ENCODE measurements around the gene NLN. TPM values are rescaled to one million over a fixed set of nuclear protein-coding genes. Genes with fewer than 3 reads are reported as not detected.

Gene NLN
- polyA plus RNA-seq, 4 donors = 2.2 to 11.7 (median 7.6) TPM

DNA sequence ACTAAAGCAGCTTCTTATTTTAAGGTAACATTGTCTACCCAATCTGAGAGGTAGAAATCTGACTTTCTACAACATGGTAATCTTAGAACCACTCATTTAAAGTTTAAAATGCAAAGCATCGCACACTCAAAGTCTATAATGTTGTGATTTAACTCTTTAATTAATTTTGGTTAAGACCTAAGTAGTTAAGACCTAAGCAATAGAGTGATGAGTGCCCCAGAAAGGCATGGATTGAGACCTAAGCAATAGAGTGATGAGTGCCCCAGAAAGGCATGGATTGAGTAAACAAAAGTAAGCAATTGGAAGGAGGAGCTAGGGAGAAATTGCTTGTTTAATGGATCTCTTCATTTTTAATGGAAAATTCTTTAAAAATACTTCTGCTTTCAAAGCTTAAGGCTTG is 86.8 kb downstream of the NLN start:
- FAIRE-seq = no peak
- Histone ChIP-seq H3K36me3 (ENCODE audit: control insufficient read depth in 3 of 3, insufficient read depth in 2 of 3, low read depth in 1 of 3, low read length in 3 of 3) (no peaks in the 10 kb centered on the region), H3K9me3 (ENCODE audit: control insufficient read depth in 2 of 2, insufficient read depth in 1 of 2, low read depth in 1 of 2, low read length in 1 of 2) (no peaks in the 10 kb centered on the region), H3K4me1 (ENCODE audit: control insufficient read depth in 3 of 3, insufficient read depth in 2 of 3, low read depth in 1 of 3, low read length in 2 of 3) (peaks cover 0 to 29% (median 0%) of the 10 kb centered on the region in 3 donors), H3K27me3 (ENCODE audit: control insufficient read depth in 3 of 3, insufficient read depth in 3 of 3, low read length in 3 of 3) (no peaks in the 10 kb centered on the region), H3K4me3 (ENCODE audit: low read depth in 1 of 3, low read length in 3 of 3) (no peak overlapping the region), H3K27ac (ENCODE audit: low read depth in 1 of 3, low read length in 2 of 3) (no peak overlapping the region)
- 86 to 98% (median 89%) methylated on average over 1 of the region's 1 CpG for WGBS, 3 donors
- no peak for DNase-seq

DNA sequence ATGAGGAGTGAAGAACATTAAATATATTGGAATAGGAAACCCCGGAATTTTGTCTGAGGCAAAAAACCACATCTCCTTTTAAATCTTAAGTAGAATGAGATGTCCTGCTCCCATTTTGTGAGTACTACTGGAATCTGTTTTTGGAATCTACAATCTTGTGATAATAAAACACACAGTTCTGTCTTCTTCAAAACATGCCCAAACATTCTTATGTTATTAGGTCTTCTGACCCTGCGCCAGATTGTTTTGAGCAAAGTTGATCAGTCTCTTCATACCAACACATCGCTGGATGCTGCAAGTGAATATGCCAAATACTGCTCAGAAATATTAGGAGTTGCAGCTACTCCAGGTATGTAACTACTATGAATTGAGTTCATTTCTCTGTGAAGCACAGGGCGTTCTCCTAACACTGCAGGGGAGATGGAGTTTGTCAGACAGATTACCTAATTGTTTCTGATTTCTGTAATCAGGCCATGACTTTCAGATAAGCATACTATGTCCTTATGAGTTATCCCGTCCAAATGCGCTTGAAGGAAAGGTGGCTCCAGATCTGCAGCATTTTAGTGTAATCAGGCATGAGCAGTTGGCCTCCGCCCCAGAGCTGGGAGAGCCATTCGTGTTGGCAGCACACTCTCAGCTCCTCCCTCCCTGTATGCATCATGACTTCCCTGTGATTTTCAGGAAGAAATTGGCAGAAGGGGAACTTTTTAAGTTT is 88.0 kb downstream of the NLN start:
- Histone ChIP-seq H3K27me3 (ENCODE audit: control insufficient read depth in 3 of 3, insufficient read depth in 3 of 3, low read length in 3 of 3) (no peaks in the 10 kb centered on the region), H3K36me3 (ENCODE audit: control insufficient read depth in 3 of 3, insufficient read depth in 2 of 3, low read depth in 1 of 3, low read length in 3 of 3) (no peaks in the 10 kb centered on the region), H3K4me1 (ENCODE audit: control insufficient read depth in 3 of 3, insufficient read depth in 2 of 3, low read depth in 1 of 3, low read length in 2 of 3) (peaks cover 0 to 32% (median 1%) of the 10 kb centered on the region in 3 donors), H3K27ac (ENCODE audit: low read depth in 1 of 3, low read length in 2 of 3) (peak overlapping the region; percentile 17 to 92 (median 41)), H3K4me3 (ENCODE audit: low read depth in 1 of 3, low read length in 3 of 3) (no peak overlapping the region), H3K9me3 (ENCODE audit: control insufficient read depth in 2 of 2, insufficient read depth in 1 of 2, low read depth in 1 of 2, low read length in 1 of 2) (no peaks in the 10 kb centered on the region)
- FAIRE-seq = no peak
- peak; percentile 53 to 94 for DNase-seq
- WGBS, 3 donors = 42 to 71% (median 51%) methylated on average over 8 of the region's 8 CpGs

DNA sequence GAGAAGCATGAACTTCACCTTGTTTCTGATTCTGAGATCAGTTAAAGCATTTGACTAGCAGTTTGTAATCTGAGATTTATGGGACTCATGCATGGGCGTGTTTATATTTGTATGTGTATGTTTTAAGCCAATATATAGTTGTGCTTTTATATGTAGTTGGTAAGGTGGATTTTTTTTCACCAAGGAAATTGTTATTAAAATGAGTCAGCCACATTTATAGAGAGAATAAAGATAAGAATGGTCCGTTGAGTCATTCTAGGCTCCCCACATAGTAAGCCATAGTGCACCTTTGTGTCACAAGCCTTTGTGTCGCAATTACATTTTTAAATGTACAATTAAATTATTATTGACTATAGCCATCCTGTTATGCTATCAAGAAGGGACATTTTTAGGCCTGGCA is 89.0 kb downstream of the NLN start:
- peak; percentile 74 to 88 for DNase-seq
- 16 to 68% (median 37%) methylated on average over 3 of the region's 3 CpGs for WGBS, 3 donors
- peak overlapping the region; percentile 84 to 92 (median 85) for H3K27ac ChIP-seq (ENCODE audit: low read depth in 1 of 3, low read length in 2 of 3)
- no peaks in the 10 kb centered on the region for H3K36me3 ChIP-seq (ENCODE audit: control insufficient read depth in 3 of 3, insufficient read depth in 2 of 3, low read depth in 1 of 3, low read length in 3 of 3)
- H3K9me3 ChIP-seq (ENCODE audit: control insufficient read depth in 2 of 2, insufficient read depth in 1 of 2, low read depth in 1 of 2, low read length in 1 of 2) = no peaks in the 10 kb centered on the region
- peaks cover 0 to 32% (median 3%) of the 10 kb centered on the region in 3 donors for H3K4me1 ChIP-seq (ENCODE audit: control insufficient read depth in 3 of 3, insufficient read depth in 2 of 3, low read depth in 1 of 3, low read length in 2 of 3)
- H3K4me3 ChIP-seq (ENCODE audit: low read depth in 1 of 3, low read length in 3 of 3) = no peak overlapping the region
- peak; percentile 57 for FAIRE-seq
- no peaks in the 10 kb centered on the region for H3K27me3 ChIP-seq (ENCODE audit: control insufficient read depth in 3 of 3, insufficient read depth in 3 of 3, low read length in 3 of 3)

DNA sequence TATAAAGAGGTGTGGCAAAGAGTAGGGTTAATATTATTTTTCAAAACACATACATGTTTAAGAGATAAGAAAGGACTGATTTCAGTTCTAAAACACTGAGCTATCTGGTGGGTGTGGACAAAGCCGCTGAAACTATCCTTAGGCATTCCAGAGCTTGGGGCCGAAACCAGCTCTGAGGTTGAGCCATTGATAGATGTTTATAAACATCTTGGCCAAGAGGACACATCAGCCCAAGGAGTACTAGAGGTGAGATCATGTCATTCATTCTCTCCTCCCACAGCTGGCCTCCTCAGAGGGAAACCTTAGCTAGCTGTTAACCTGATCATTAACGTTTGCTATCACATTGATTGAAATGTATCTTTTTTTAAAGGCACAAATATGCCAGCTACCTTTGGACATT is 89.9 kb downstream of the NLN start:
- peak overlapping the region in 2 of 3 donors; percentile 84 to 92 for H3K27ac ChIP-seq (ENCODE audit: low read depth in 1 of 3, low read length in 2 of 3)
- H3K27me3 ChIP-seq (ENCODE audit: control insufficient read depth in 3 of 3, insufficient read depth in 3 of 3, low read length in 3 of 3) = no peaks in the 10 kb centered on the region
- 21 to 64% (median 40%) methylated on average over 3 of the region's 3 CpGs for WGBS, 3 donors
- H3K36me3 ChIP-seq (ENCODE audit: control insufficient read depth in 3 of 3, insufficient read depth in 2 of 3, low read depth in 1 of 3, low read length in 3 of 3) = no peaks in the 10 kb centered on the region
- FAIRE-seq = no peak
- H3K4me3 ChIP-seq (ENCODE audit: low read depth in 1 of 3, low read length in 3 of 3) = no peak overlapping the region
- H3K4me1 ChIP-seq (ENCODE audit: control insufficient read depth in 3 of 3, insufficient read depth in 2 of 3, low read depth in 1 of 3, low read length in 2 of 3) = peaks cover 0 to 32% (median 3%) of the 10 kb centered on the region in 3 donors
- H3K9me3 ChIP-seq (ENCODE audit: control insufficient read depth in 2 of 2, insufficient read depth in 1 of 2, low read depth in 1 of 2, low read length in 1 of 2) = no peaks in the 10 kb centered on the region
- peak; percentile 69 to 84 for DNase-seq

DNA sequence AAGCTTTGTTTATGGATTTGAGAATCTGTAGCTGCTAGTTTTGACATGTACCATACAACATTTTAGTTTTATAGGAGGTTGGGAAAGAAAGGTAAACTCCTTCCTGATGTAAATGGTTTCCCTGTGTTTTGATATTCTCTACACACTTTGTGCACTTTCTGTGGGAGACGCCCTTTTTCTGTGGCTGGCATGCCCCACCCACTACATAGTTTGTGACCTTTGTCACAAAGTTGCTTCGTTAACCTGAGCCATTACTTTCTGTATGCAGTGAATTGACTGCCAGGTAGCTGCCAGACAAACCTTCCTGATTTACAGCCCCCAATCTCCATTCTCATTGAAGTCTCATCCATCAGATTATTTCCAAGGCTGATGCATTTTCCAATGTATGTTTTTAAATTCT is 90.6 kb downstream of the NLN start:
- Histone ChIP-seq H3K27ac (ENCODE audit: low read depth in 1 of 3, low read length in 2 of 3) (peak overlapping the region in 1 of 3 donors; percentile 92), H3K4me3 (ENCODE audit: low read depth in 1 of 3, low read length in 3 of 3) (no peak overlapping the region), H3K4me1 (ENCODE audit: control insufficient read depth in 3 of 3, insufficient read depth in 2 of 3, low read depth in 1 of 3, low read length in 2 of 3) (peaks cover 0 to 33% (median 3%) of the 10 kb centered on the region in 3 donors), H3K9me3 (ENCODE audit: control insufficient read depth in 2 of 2, insufficient read depth in 1 of 2, low read depth in 1 of 2, low read length in 1 of 2) (no peaks in the 10 kb centered on the region), H3K36me3 (ENCODE audit: control insufficient read depth in 3 of 3, insufficient read depth in 2 of 3, low read depth in 1 of 3, low read length in 3 of 3) (no peaks in the 10 kb centered on the region), H3K27me3 (ENCODE audit: control insufficient read depth in 3 of 3, insufficient read depth in 3 of 3, low read length in 3 of 3) (no peaks in the 10 kb centered on the region)
- FAIRE-seq (no peak), DNase-seq (peak; percentile 90 to 95)
- WGBS, 3 donors = 10 to 45% (median 27%) methylated on average over 2 of the region's 2 CpGs

DNA sequence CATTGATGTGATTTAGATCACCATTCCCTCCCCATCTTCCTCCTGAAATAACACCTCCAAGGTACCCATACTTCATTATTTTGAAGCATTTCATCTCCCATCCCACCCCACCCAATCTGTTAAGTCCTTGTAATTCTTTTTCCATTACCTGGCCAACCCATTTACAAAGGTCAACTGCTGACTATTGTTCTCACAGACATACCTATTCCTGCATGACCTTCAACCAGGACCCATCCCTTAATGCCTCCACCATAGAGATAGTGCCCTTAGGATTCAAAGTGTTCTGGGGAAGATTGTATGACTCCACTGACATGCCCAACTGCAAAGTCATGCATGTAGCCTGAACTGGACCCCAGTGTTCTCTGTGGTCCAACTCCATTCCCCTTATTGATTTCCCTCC is 91.2 kb downstream of the NLN start:
- DNase-seq = peak; percentile 62 to 80
- H3K27me3 ChIP-seq (ENCODE audit: control insufficient read depth in 3 of 3, insufficient read depth in 3 of 3, low read length in 3 of 3) = no peaks in the 10 kb centered on the region
- peaks cover 0 to 38% (median 3%) of the 10 kb centered on the region in 3 donors for H3K4me1 ChIP-seq (ENCODE audit: control insufficient read depth in 3 of 3, insufficient read depth in 2 of 3, low read depth in 1 of 3, low read length in 2 of 3)
- H3K36me3 ChIP-seq (ENCODE audit: control insufficient read depth in 3 of 3, insufficient read depth in 2 of 3, low read depth in 1 of 3, low read length in 3 of 3) = no peaks in the 10 kb centered on the region
- H3K27ac ChIP-seq (ENCODE audit: low read depth in 1 of 3, low read length in 2 of 3) = peak overlapping the region in 2 of 3 donors; percentile 87 to 92
- FAIRE-seq = no peak
- no peaks in the 10 kb centered on the region for H3K9me3 ChIP-seq (ENCODE audit: control insufficient read depth in 2 of 2, insufficient read depth in 1 of 2, low read depth in 1 of 2, low read length in 1 of 2)
- H3K4me3 ChIP-seq (ENCODE audit: low read depth in 1 of 3, low read length in 3 of 3) = no peak overlapping the region

DNA sequence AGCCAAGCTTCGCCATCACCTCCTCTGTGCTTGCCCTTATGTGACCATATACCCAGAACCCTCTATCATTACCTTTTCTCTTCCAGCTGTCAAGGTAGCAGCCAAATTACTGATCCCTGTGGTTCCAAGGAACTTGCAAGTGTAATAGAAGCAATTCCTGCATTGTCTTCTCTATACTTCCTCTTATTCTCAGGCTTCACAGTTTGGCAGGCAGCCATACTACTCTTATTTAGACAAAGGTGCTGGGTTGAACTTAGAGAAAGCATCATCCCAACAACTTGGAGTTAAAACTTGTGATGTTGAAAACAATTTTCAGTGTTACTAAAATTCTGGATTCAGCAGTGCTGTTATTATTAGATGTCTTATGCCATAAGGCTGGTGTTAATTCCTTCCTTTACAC is 93.2 kb downstream of the NLN start:
- DNase-seq (peak in 1 of 2 donors; percentile 43), FAIRE-seq (no peak)
- Histone ChIP-seq H3K4me3 (ENCODE audit: low read depth in 1 of 3, low read length in 3 of 3) (no peak overlapping the region), H3K4me1 (ENCODE audit: control insufficient read depth in 3 of 3, insufficient read depth in 2 of 3, low read depth in 1 of 3, low read length in 2 of 3) (peaks cover 0 to 50% (median 3%) of the 10 kb centered on the region in 3 donors), H3K27ac (ENCODE audit: low read depth in 1 of 3, low read length in 2 of 3) (no peak overlapping the region), H3K27me3 (ENCODE audit: control insufficient read depth in 3 of 3, insufficient read depth in 3 of 3, low read length in 3 of 3) (no peaks in the 10 kb centered on the region), H3K36me3 (ENCODE audit: control insufficient read depth in 3 of 3, insufficient read depth in 2 of 3, low read depth in 1 of 3, low read length in 3 of 3) (no peaks in the 10 kb centered on the region), H3K9me3 (ENCODE audit: control insufficient read depth in 2 of 2, insufficient read depth in 1 of 2, low read depth in 1 of 2, low read length in 1 of 2) (no peaks in the 10 kb centered on the region)
- WGBS, 3 donors = 83 to 93% (median 92%) methylated on average over 1 of the region's 1 CpG

DNA sequence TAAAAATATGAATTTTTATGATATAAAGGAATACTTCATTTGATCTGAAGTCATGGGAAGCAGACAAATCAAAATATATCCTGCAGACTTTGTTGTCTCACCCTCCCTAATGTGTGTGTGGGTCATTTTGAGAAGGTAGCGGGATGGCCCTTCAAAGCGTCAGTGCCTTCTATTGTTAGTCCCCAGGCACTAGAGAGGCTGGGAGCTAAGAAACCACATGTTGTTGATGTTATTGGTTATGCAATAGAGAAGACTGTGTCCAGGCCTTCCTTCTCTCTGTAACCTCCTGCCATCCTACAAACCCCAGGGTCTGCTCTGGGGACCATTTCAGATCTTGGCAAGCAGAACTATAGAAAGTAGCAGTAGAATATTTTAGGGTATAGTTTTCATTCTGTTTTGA is 94.7 kb downstream of the NLN start:
- DNase-seq (no peak), FAIRE-seq (no peak)
- 96 to 98% (median 96%) methylated on average over 2 of the region's 2 CpGs for WGBS, 3 donors
- no peak overlapping the region for H3K4me3 ChIP-seq (ENCODE audit: low read depth in 1 of 3, low read length in 3 of 3)
- H3K4me1 ChIP-seq (ENCODE audit: control insufficient read depth in 3 of 3, insufficient read depth in 2 of 3, low read depth in 1 of 3, low read length in 2 of 3) = peaks cover 0 to 38% (median 3%) of the 10 kb centered on the region in 3 donors
- H3K27me3 ChIP-seq (ENCODE audit: control insufficient read depth in 3 of 3, insufficient read depth in 3 of 3, low read length in 3 of 3) = no peaks in the 10 kb centered on the region
- H3K9me3 ChIP-seq (ENCODE audit: control insufficient read depth in 2 of 2, insufficient read depth in 1 of 2, low read depth in 1 of 2, low read length in 1 of 2) = no peaks in the 10 kb centered on the region
- H3K27ac ChIP-seq (ENCODE audit: low read depth in 1 of 3, low read length in 2 of 3) = no peak overlapping the region
- H3K36me3 ChIP-seq (ENCODE audit: control insufficient read depth in 3 of 3, insufficient read depth in 2 of 3, low read depth in 1 of 3, low read length in 3 of 3) = no peaks in the 10 kb centered on the region

DNA sequence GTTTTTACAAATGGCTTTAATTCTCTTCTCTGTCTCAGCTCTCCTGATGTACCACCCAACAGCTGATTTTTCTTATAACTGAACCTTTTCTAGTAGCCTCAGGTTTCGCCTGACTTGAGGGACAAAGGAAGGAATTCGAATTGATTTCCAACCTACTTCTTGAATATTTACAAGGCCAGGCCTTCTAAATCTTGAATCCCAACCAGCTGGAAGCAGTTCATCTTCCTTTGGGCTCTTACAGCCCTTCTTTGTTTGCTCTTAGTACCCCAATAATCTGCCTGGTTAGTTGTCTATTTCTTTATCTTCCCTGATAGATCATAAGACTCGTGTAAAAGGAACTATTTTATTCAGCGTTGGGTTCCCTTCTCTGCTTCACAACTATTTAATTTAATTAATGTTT is 95.9 kb downstream of the NLN start:
- DNase-seq (no peak), FAIRE-seq (no peak)
- no peaks in the 10 kb centered on the region for H3K9me3 ChIP-seq (ENCODE audit: control insufficient read depth in 2 of 2, insufficient read depth in 1 of 2, low read depth in 1 of 2, low read length in 1 of 2)
- H3K27ac ChIP-seq (ENCODE audit: low read depth in 1 of 3, low read length in 2 of 3) = peak overlapping the region in 2 of 3 donors; percentile 68 to 81
- H3K36me3 ChIP-seq (ENCODE audit: control insufficient read depth in 3 of 3, insufficient read depth in 2 of 3, low read depth in 1 of 3, low read length in 3 of 3) = no peaks in the 10 kb centered on the region
- 81 to 90% (median 84%) methylated on average over 4 of the region's 4 CpGs for WGBS, 3 donors
- H3K4me1 ChIP-seq (ENCODE audit: control insufficient read depth in 3 of 3, insufficient read depth in 2 of 3, low read depth in 1 of 3, low read length in 2 of 3) = peaks cover 2 to 38% (median 3%) of the 10 kb centered on the region in 3 donors
- no peaks in the 10 kb centered on the region for H3K27me3 ChIP-seq (ENCODE audit: control insufficient read depth in 3 of 3, insufficient read depth in 3 of 3, low read length in 3 of 3)
- H3K4me3 ChIP-seq (ENCODE audit: low read depth in 1 of 3, low read length in 3 of 3) = no peak overlapping the region

Data from small intestine (tissue), 7 donors.